Mesenchymal stem cell (in vitro differentiated cells and primary cell): ENCODE measurements around the gene EEF1A2.

ENCODE experiments used
- DNase-seq: peaks from one replicate; pipeline ENCODE4 v3.0.0-alpha.2; 2013
- H2AFZ ChIP-seq: one replicate; pipeline ENCODE4 v1.6.1; 2013; ENCODE audit warnings: low read depth, mild to moderate bottlenecking, control low read depth, inconsistent platforms, low read length, moderate library complexity
- H2AK5ac ChIP-seq: 2 replicates; pipeline ENCODE4 v1.6.1; 2013; ENCODE audit warnings: low read length, moderate library complexity, mild to moderate bottlenecking, inconsistent platforms; ENCODE audit not compliant: severe bottlenecking
- H2BK120ac ChIP-seq: one replicate; pipeline ENCODE4 v1.6.1; 2013; ENCODE audit warnings: low read depth, mild to moderate bottlenecking, inconsistent platforms, low read length, moderate library complexity
- H2BK12ac ChIP-seq, 2 experiments: one replicate each; pipeline ENCODE4 v1.6.1; 2013; ENCODE audit warnings: inconsistent platforms in 2 of 2, low read length in 2 of 2, mild to moderate bottlenecking in 2 of 2, moderate library complexity in 2 of 2, control low read depth in 1 of 2
- H2BK15ac ChIP-seq: one replicate; pipeline ENCODE4 v1.6.1; 2013; ENCODE audit warnings: mild to moderate bottlenecking, low read depth, inconsistent platforms; ENCODE audit not compliant: poor library complexity, severe bottlenecking
- H2BK5ac ChIP-seq: 2 replicates; pipeline ENCODE4 v1.6.1; 2013; ENCODE audit warnings: low read depth, mild to moderate bottlenecking, low read length, control low read depth, inconsistent platforms; ENCODE audit not compliant: poor library complexity, severe bottlenecking
- H3K14ac ChIP-seq, 2 experiments: one replicate each; pipeline ENCODE4 v1.6.1; 2013; ENCODE audit warnings: inconsistent platforms in 2 of 2, low read length in 2 of 2, control low read depth in 1 of 2, mild to moderate bottlenecking in 1 of 2, moderate library complexity in 1 of 2
- H3K18ac ChIP-seq, 2 experiments: one replicate each; pipeline ENCODE4 v1.6.1; 2013; ENCODE audit warnings: inconsistent platforms in 2 of 2, low read length in 2 of 2, control low read depth in 1 of 2, low read depth in 1 of 2, mild to moderate bottlenecking in 1 of 2
- H3K23ac ChIP-seq, 2 experiments: one replicate each; pipeline ENCODE4 v1.6.1; 2013; ENCODE audit warnings: inconsistent platforms in 2 of 2, low read length in 2 of 2, mild to moderate bottlenecking in 2 of 2, moderate library complexity in 2 of 2, control low read depth in 1 of 2
- H3K27ac ChIP-seq: 2 replicates; pipeline ENCODE4 v1.5.1; 2013; ENCODE audit warnings: mild to moderate bottlenecking, moderate library complexity, low read length, control low read depth, inconsistent platforms; ENCODE audit not compliant: poor library complexity, severe bottlenecking
- H3K27me3 ChIP-seq, 2 experiments: 2 replicates each; pipeline versions ENCODE4 v1.6.1 to v1.7.0; 2013; ENCODE audit warnings: low read length in 2 of 2, mild to moderate bottlenecking in 2 of 2, moderate library complexity in 2 of 2, control low read depth in 1 of 2, inconsistent platforms in 1 of 2; ENCODE audit not compliant: control insufficient read depth in 1 of 2, insufficient read depth in 1 of 2
- H3K36me3 ChIP-seq, 2 experiments: 2 replicates each; pipeline versions ENCODE4 v1.6.1 to v1.7.0; 2013; ENCODE audit warnings: low read length in 2 of 2, control low read depth in 1 of 2, inconsistent platforms in 1 of 2, low read depth in 1 of 2, mild to moderate bottlenecking in 1 of 2; ENCODE audit not compliant: insufficient read depth in 2 of 2, control insufficient read depth in 1 of 2
- H3K4ac ChIP-seq, 2 experiments: one replicate each; pipeline ENCODE4 v1.6.1; 2013; ENCODE audit warnings: inconsistent platforms in 2 of 2, low read length in 2 of 2, mild to moderate bottlenecking in 2 of 2, moderate library complexity in 2 of 2, control low read depth in 1 of 2, low read depth in 1 of 2
- H3K4me1 ChIP-seq: 2 replicates; pipeline ENCODE4 v1.6.1; 2013; ENCODE audit warnings: low read depth, low read length, control low read depth; ENCODE audit not compliant: control insufficient read depth, insufficient read depth
- H3K4me2 ChIP-seq: 2 replicates; pipeline ENCODE4 v1.6.1; 2013; ENCODE audit warnings: low read length, mild to moderate bottlenecking, inconsistent platforms; ENCODE audit not compliant: poor library complexity, severe bottlenecking
- H3K4me3 ChIP-seq, 2 experiments: 2 replicates each; pipeline versions ENCODE4 v1.5.1 to v1.7.0; 2013; ENCODE audit warnings: low read length in 2 of 2, mild to moderate bottlenecking in 2 of 2, control low read depth in 1 of 2, low read depth in 1 of 2; ENCODE audit not compliant: insufficient read depth in 1 of 2
- H3K79me1 ChIP-seq: replicated peaks from 2 replicates; pipeline ENCODE4 v1.6.1; 2013; ENCODE audit warnings: mild to moderate bottlenecking, control low read depth, low read length, inconsistent platforms; ENCODE audit not compliant: poor library complexity, severe bottlenecking
- H3K9ac ChIP-seq: 2 replicates; pipeline ENCODE4 v1.7.0; 2013; ENCODE audit warnings: mild to moderate bottlenecking, low read length, moderate library complexity
- H3K9me3 ChIP-seq: 2 replicates; pipeline ENCODE4 v1.7.0; 2013; ENCODE audit warnings: mild to moderate bottlenecking, low read length; ENCODE audit not compliant: control insufficient read depth
- H4K8ac ChIP-seq: one replicate; pipeline ENCODE4 v1.6.1; 2013; ENCODE audit warnings: inconsistent platforms, mild to moderate bottlenecking, low read length, moderate library complexity
- H4K91ac ChIP-seq: one replicate; pipeline ENCODE4 v1.6.1; 2013; ENCODE audit warnings: mild to moderate bottlenecking, low read length, inconsistent platforms
- WGBS: methylation state at CpG from one replicate; pipeline ENCODE4 v1.1.7; 2013; ENCODE audit warnings: mixed read lengths; 5-methylcytosine and 5-hydroxymethylcytosine counted together

Gene EEF1A2

GRCh38 chr20:63492982-63493381 lies 5.9 kb downstream of the EEF1A2 start:
- H3K18ac ChIP-seq, result no peak overlapping the region
- no peak overlapping the region for H2AK5ac ChIP-seq
- H3K9ac ChIP-seq, result no peak overlapping the region
- H2BK15ac ChIP-seq, result no peak overlapping the region
- DNase-seq, result no peak
- H3K27ac ChIP-seq, result no peak overlapping the region
- no peak overlapping the region for H3K4me2 ChIP-seq
- no peak overlapping the region for H2BK5ac ChIP-seq
- no peak overlapping the region for H2BK12ac ChIP-seq
- H4K91ac ChIP-seq, result no peak overlapping the region
- peaks cover 9% of the 10 kb centered on the region for H3K4me1 ChIP-seq
- H3K14ac ChIP-seq, result no peak overlapping the region
- no peak overlapping the region for H3K23ac ChIP-seq
- H2AFZ ChIP-seq, result no peak overlapping the region
- peaks cover 6% of the 10 kb centered on the region for H3K9me3 ChIP-seq
- WGBS, result 96% methylated on average over 14 of the region's 14 CpGs
- H3K36me3 ChIP-seq, result peaks cover 0 to 4% of the 10 kb centered on the region in 2 experiments
- H3K79me1 ChIP-seq, result no peaks in the 10 kb centered on the region
- H3K4me3 ChIP-seq, result no peak overlapping the region
- no peak overlapping the region for H3K4ac ChIP-seq
- H2BK120ac ChIP-seq, result no peak overlapping the region
- peaks cover 24 to 59% of the 10 kb centered on the region in 2 experiments for H3K27me3 ChIP-seq
- no peak overlapping the region for H4K8ac ChIP-seq

GRCh38 chr20:63492518-63492917 lies 6.4 kb downstream of the EEF1A2 start:
- H3K9ac ChIP-seq, result no peak overlapping the region
- WGBS, result 84% methylated on average over 2 of the region's 2 CpGs
- H2AK5ac ChIP-seq, result no peak overlapping the region
- H3K4me2 ChIP-seq, result no peak overlapping the region
- no peak overlapping the region for H3K4me3 ChIP-seq
- H2AFZ ChIP-seq, result no peak overlapping the region
- peaks cover 0 to 4% of the 10 kb centered on the region in 2 experiments for H3K36me3 ChIP-seq
- no peak overlapping the region for H2BK12ac ChIP-seq
- no peak overlapping the region for H4K8ac ChIP-seq
- H4K91ac ChIP-seq, result no peak overlapping the region
- no peak overlapping the region for H2BK15ac ChIP-seq
- peaks cover 6% of the 10 kb centered on the region for H3K9me3 ChIP-seq
- H2BK5ac ChIP-seq, result no peak overlapping the region
- no peak overlapping the region for H3K4ac ChIP-seq
- no peak overlapping the region for H3K18ac ChIP-seq
- peaks cover 5% of the 10 kb centered on the region for H3K4me1 ChIP-seq
- no peak for DNase-seq
- no peaks in the 10 kb centered on the region for H3K79me1 ChIP-seq
- no peak overlapping the region for H3K23ac ChIP-seq
- no peak overlapping the region for H3K27ac ChIP-seq
- H3K27me3 ChIP-seq, result peaks cover 24 to 58% of the 10 kb centered on the region in 2 experiments
- H3K14ac ChIP-seq, result no peak overlapping the region
- H2BK120ac ChIP-seq, result no peak overlapping the region

- no peak overlapping the region for H4K91ac ChIP-seq
- no peak overlapping the region for H3K4ac ChIP-seq
- no peak overlapping the region for H3K4me3 ChIP-seq
- H3K9ac ChIP-seq, result no peak overlapping the region
- H2BK12ac ChIP-seq, result no peak overlapping the region
- H3K4me2 ChIP-seq, result no peak overlapping the region
- no peak overlapping the region for H2AK5ac ChIP-seq
- whole genome bisulfite sequencing, result 57% methylated on average over 4 of the region's 4 CpGs
- no peak overlapping the region for H3K27ac ChIP-seq
- no peak for DNase-seq
- H3K27me3 ChIP-seq, result peaks cover 28 to 55% of the 10 kb centered on the region in 2 experiments
- peaks cover 6% of the 10 kb centered on the region for H3K9me3 ChIP-seq
- H3K79me1 ChIP-seq, result no peaks in the 10 kb centered on the region
- H3K36me3 ChIP-seq, result peaks cover 0 to 4% of the 10 kb centered on the region in 2 experiments
- no peak overlapping the region for H2AFZ ChIP-seq
- H4K8ac ChIP-seq, result no peak overlapping the region
- no peak overlapping the region for H3K23ac ChIP-seq
- H2BK15ac ChIP-seq, result no peak overlapping the region
- no peak overlapping the region for H3K14ac ChIP-seq
- no peak overlapping the region for H2BK5ac ChIP-seq
- H3K18ac ChIP-seq, result no peak overlapping the region
- H3K4me1 ChIP-seq, result peaks cover 5% of the 10 kb centered on the region
- no peak overlapping the region for H2BK120ac ChIP-seq
These were observed 7.2 kb downstream of the EEF1A2 start for GRCh38 chr20:63491635-63492230.

GRCh38 chr20:63491078-63491477 lies 7.8 kb downstream of the EEF1A2 start:
- H3K36me3 ChIP-seq, result peaks cover 0 to 4% of the 10 kb centered on the region in 2 experiments
- no peak overlapping the region for H3K27ac ChIP-seq
- H3K9me3 ChIP-seq, result peaks cover 6% of the 10 kb centered on the region
- no peak overlapping the region for H4K8ac ChIP-seq
- H3K4me2 ChIP-seq, result no peak overlapping the region
- no peak overlapping the region for H3K18ac ChIP-seq
- H2BK15ac ChIP-seq, result no peak overlapping the region
- DNase-seq, result no peak
- no peak overlapping the region for H3K4me3 ChIP-seq
- no peak overlapping the region for H2BK12ac ChIP-seq
- H3K4me1 ChIP-seq, result peaks cover 2% of the 10 kb centered on the region
- H2BK120ac ChIP-seq, result no peak overlapping the region
- no peak overlapping the region for H2AK5ac ChIP-seq
- no peak overlapping the region for H2BK5ac ChIP-seq
- no peaks in the 10 kb centered on the region for H3K79me1 ChIP-seq
- no peak overlapping the region for H2AFZ ChIP-seq
- H3K27me3 ChIP-seq, result peaks cover 28 to 56% of the 10 kb centered on the region in 2 experiments
- H3K9ac ChIP-seq, result no peak overlapping the region
- H3K4ac ChIP-seq, result no peak overlapping the region
- WGBS, result 65% methylated on average over 4 of the region's 4 CpGs
- no peak overlapping the region for H3K14ac ChIP-seq
- H4K91ac ChIP-seq, result no peak overlapping the region
- no peak overlapping the region for H3K23ac ChIP-seq
